T-helper 17 cell (primary cell): ENCODE data around the gene MYD88. TPM values are rescaled to one million over a fixed set of nuclear protein-coding genes. Genes with fewer than 3 reads are reported as not detected.
"Not testable (repeated sequence)": the region's sequence is repeated elsewhere in the genome, so short reads cannot be mapped to it uniquely, and the experiment has no call there.

ENCODE experiments used
- ATAC-seq: fragments of 150-1000 bp; cut with Tn5 transposase; 2 replicates; pipeline ENCODE4 v1.10.0; 2021; ENCODE audit warnings: mild to moderate bottlenecking, moderate library complexity
- DNase-seq, 3 donors: peaks; one replicate each; pipeline versions ENCODE4 v3.0.0 to v3.0.0-alpha.2; 2020 to 2021
- H3K9me3 ChIP-seq: one replicate; pipeline ENCODE4 v1.7.0; 2013; ENCODE audit warnings: low read length, mild to moderate bottlenecking; ENCODE audit not compliant: control insufficient read depth, poor library complexity, severe bottlenecking
- H3K27ac Mint-ChIP-seq: one replicate; pipeline ENCODE4 v1.8.0; 2022; ENCODE audit warnings: mild to moderate bottlenecking, moderate library complexity, mixed read lengths
- H3K27me3 Mint-ChIP-seq: one replicate; pipeline ENCODE4 v1.8.0; 2022; ENCODE audit warnings: mixed read lengths
- H3K36me3 Mint-ChIP-seq: one replicate; pipeline ENCODE4 v1.8.0; 2022; ENCODE audit warnings: low read depth, mixed read lengths
- H3K4me1 Mint-ChIP-seq: one replicate; pipeline ENCODE4 v1.8.0; 2022; ENCODE audit warnings: mild to moderate bottlenecking, mixed read lengths
- H3K4me3 Mint-ChIP-seq: one replicate; pipeline ENCODE4 v1.8.0; 2022; ENCODE audit warnings: mild to moderate bottlenecking, moderate library complexity, mixed read lengths
- total RNA-seq, 4 donors: library from RNA in 2 of 4; stranded (reverse) in 2 of 4; gene quantifications; one replicate each; pipeline ENCODE4 v1.2.3 and lab custom pipeline; 2022 to 2026

The MYD88 gene
- total RNA-seq, 2 donors from 2014 or later: 44.0 to 45.5 TPM

DNA sequence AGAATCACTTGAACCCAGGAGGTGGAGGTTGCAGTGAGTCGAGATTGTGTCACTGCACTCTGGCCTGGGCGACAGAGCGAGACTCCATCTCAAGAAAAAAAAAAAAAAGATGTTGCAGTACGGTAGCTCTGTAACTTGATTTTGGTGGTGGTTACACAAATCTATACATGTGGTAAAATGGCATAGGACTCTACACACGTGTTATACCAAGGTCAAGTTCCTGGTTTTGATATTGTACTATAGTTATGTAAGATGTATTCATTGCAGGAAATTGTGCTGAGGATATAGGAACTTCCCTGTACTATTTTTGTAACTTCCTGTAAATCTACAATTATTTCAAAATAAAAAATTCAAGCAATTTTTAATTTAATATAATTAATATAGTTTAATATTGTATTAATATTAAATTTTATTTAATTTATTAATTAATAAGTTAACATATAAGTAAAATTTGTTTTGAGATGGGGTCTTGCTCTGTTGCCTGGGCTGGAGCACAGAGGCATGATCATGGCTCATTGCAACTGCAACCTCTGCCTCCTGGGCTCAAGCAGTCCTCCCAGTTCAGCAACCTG lies 9.9 kb downstream of the MYD88 start:
- Mint-ChIP-seq H3K36me3 (no peaks in the 10 kb centered on the region), H3K27me3 (no peaks in the 10 kb centered on the region), H3K27ac (no peak overlapping the region), H3K4me3 (no peak overlapping the region), H3K4me1 (peaks cover 17% of the 10 kb centered on the region)
- ATAC-seq (no peak), DNase-seq (no peak)
- H3K9me3 ChIP-seq: no peaks in the 10 kb centered on the region

- DNase-seq: no peak
- no peak for ATAC-seq
- no peak overlapping the region for H3K27ac Mint-ChIP-seq
These were observed 11.2 kb downstream of the MYD88 start for GRCh38 chr3:38149708-38150107.

GRCh38 chr3:38150780-38151528 lies 12.5 kb downstream of the MYD88 start:
- peak overlapping the region; percentile 74 for H3K27ac Mint-ChIP-seq
- H3K36me3 Mint-ChIP-seq: no peaks in the 10 kb centered on the region
- no peaks in the 10 kb centered on the region for H3K9me3 ChIP-seq
- H3K4me3 Mint-ChIP-seq: no peak overlapping the region
- ATAC-seq: no peak
- no peak for DNase-seq
- no peaks in the 10 kb centered on the region for H3K27me3 Mint-ChIP-seq
- H3K4me1 Mint-ChIP-seq: peaks cover 17% of the 10 kb centered on the region

More at GRCh38 chr3:38149708-38150107, 11.2 kb downstream of the MYD88 start:
- Mint-ChIP-seq H3K4me1 (peaks cover 17% of the 10 kb centered on the region), H3K36me3 (no peaks in the 10 kb centered on the region), H3K4me3 (no peak overlapping the region), H3K27me3 (no peaks in the 10 kb centered on the region)
- H3K9me3 ChIP-seq: no peaks in the 10 kb centered on the region

DNA sequence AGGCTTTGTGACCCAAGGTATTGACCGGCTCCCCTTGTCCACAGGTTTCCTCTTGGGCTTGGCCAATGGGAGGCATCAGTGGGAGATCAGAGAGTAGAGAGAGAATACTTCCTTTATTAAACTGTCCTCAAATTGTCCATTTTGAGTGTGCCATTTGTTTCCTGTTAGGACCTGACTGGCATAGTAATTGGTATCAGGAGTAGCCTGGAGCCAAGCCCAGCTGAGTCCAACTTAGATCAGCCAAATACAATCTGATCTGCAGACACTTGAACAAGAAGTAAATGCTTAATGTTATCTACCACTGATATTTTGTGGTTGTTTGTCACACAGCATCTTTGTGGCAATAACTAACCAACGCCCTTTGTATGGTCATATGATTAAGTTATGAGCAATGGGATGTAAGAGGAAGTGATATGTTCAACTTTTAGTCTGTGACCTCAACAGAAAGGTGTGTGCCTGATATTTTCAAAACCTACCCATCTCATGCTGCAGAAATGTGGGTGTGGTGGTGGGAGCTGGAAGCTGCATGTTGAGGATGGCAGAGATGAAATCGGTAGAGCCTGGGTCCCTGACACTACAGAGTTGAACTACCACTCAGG lies 13.3 kb downstream of the MYD88 start:
- ATAC-seq (peak; percentile 91), DNase-seq (no peak)
- Mint-ChIP-seq H3K27ac (peak overlapping the region; percentile 74), H3K4me3 (no peak overlapping the region), H3K36me3 (no peaks in the 10 kb centered on the region), H3K4me1 (peaks cover 17% of the 10 kb centered on the region), H3K27me3 (no peaks in the 10 kb centered on the region)
- H3K9me3 ChIP-seq: no peaks in the 10 kb centered on the region

GRCh38 chr3:38152609-38153008 lies 14.1 kb downstream of the MYD88 start:
- Mint-ChIP-seq H3K4me1 (peaks cover 17% of the 10 kb centered on the region), H3K36me3 (no peaks in the 10 kb centered on the region), H3K4me3 (no peak overlapping the region), H3K27me3 (no peaks in the 10 kb centered on the region), H3K27ac (peak overlapping the region; percentile 74)
- no peak for DNase-seq
- no peaks in the 10 kb centered on the region for H3K9me3 ChIP-seq
- no peak for ATAC-seq

- no peak for ATAC-seq
- no peak for DNase-seq
- Mint-ChIP-seq H3K4me3 (no peak overlapping the region), H3K27ac (no peak overlapping the region), H3K36me3 (no peaks in the 10 kb centered on the region), H3K27me3 (no peaks in the 10 kb centered on the region), H3K4me1 (peaks cover 15% of the 10 kb centered on the region)
- no peaks in the 10 kb centered on the region for H3K9me3 ChIP-seq
These were observed 14.8 kb downstream of the MYD88 start for GRCh38 chr3:38153221-38153620.

GRCh38 chr3:38154033-38154494 lies 15.6 kb downstream of the MYD88 start:
- no peaks in the 10 kb centered on the region for H3K36me3 Mint-ChIP-seq

DNA sequence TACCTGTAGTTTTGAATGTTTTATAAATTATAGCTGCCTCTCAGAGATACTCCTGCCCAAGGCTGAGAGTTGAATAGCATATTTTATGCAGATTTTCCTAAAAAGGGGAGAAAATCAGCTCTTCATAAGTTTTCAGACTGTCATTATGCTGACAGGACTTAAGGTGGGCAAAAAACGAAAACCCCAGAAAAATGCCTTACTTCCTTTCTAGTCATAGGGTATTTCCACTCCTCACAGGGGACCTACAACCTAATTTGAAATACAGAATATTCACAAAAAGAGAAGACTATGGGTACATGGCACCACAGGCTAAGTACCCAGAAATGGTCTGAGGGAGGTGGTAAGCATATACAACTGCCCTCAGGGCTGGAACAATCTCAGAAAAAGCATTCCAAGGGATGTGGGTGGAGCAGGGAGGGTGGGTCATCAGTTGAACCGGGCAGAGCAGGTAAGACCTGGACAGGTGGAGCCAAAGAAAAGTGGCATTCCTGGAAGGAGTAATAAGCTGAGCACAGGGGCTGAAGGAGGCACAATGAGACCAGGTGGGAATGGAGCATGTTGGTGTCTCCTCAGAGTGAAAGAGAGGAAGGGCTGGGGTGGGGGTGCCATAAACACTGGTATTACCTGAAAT lies 16.3 kb downstream of the MYD88 start:
- no peaks in the 10 kb centered on the region for H3K36me3 Mint-ChIP-seq
- DNase-seq (no peak), ATAC-seq (no peak)
- H3K27me3 Mint-ChIP-seq: no peaks in the 10 kb centered on the region
- H3K4me1 Mint-ChIP-seq: peaks cover 18% of the 10 kb centered on the region
- no peak overlapping the region for H3K27ac Mint-ChIP-seq
- no peak overlapping the region for H3K4me3 Mint-ChIP-seq
- H3K9me3 ChIP-seq: no peaks in the 10 kb centered on the region

More at GRCh38 chr3:38154033-38154494, 15.6 kb downstream of the MYD88 start:
- Mint-ChIP-seq H3K27ac (no peak overlapping the region), H3K27me3 (no peaks in the 10 kb centered on the region), H3K4me1 (peaks cover 18% of the 10 kb centered on the region), H3K4me3 (no peak overlapping the region)
- DNase-seq (no peak), ATAC-seq (no peak)
- no peaks in the 10 kb centered on the region for H3K9me3 ChIP-seq

- H3K9me3 ChIP-seq: no peaks in the 10 kb centered on the region
- ATAC-seq (no peak), DNase-seq (no peak)
- Mint-ChIP-seq H3K36me3 (no peaks in the 10 kb centered on the region), H3K27me3 (no peaks in the 10 kb centered on the region), H3K4me3 (no peak overlapping the region), H3K4me1 (peaks cover 15% of the 10 kb centered on the region), H3K27ac (peak overlapping the region; percentile 9)
These were observed 17.4 kb downstream of the MYD88 start for GRCh38 chr3:38155825-38156224.

GRCh38 chr3:38157117-38157516 lies 18.7 kb downstream of the MYD88 start:
- no peaks in the 10 kb centered on the region for H3K36me3 Mint-ChIP-seq
- peaks cover 3% of the 10 kb centered on the region for H3K4me1 Mint-ChIP-seq
- DNase-seq: no peak
- H3K27ac Mint-ChIP-seq: no peak overlapping the region
- no peak overlapping the region for H3K4me3 Mint-ChIP-seq
- no peaks in the 10 kb centered on the region for H3K9me3 ChIP-seq
- no peak for ATAC-seq
- no peaks in the 10 kb centered on the region for H3K27me3 Mint-ChIP-seq

DNA sequence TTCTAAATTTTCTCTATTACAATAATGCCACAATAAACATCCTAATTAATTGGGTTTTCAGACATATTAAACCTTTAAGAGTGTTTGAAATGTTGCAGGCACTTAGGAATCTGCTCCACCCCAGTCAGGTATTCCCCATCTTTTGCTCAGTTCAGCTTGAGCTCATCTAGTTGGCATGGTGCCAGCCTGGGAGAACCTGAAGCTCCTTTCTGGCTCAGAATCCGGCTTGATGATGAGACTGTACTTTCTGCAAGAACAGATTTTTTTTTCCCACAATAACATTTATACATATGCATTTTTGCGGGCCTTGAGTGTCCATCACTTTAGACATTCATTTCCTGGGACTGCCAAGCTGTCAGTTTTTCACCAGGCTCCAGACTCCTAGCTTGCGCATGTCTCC lies 19.1 kb downstream of the MYD88 start:
- no peak for ATAC-seq

DNA sequence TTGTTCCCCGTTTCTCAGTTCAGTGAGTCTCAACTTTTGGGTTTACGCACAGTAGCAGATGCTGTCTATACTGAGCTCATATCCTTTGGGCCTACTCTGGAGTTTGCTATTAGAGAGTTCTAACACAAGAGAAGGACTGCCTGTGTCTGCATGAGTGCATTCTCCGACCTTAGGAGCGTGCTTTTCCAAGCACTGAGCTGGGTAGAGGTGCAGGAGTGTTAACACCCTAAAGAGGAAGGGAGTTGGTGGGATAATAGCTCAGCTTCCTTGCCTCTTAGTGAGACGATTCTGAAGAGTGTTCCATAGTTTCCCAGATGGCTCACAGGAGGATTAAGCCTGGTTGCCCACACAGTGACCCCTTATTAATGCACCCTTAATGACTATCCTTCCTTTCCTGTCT lies 20.0 kb downstream of the MYD88 start:
- DNase-seq: no peak
- Mint-ChIP-seq H3K27ac (no peak overlapping the region), H3K4me3 (no peak overlapping the region), H3K36me3 (no peaks in the 10 kb centered on the region), H3K4me1 (peaks cover 3% of the 10 kb centered on the region), H3K27me3 (no peaks in the 10 kb centered on the region)
- H3K9me3 ChIP-seq: no peaks in the 10 kb centered on the region
- ATAC-seq: no peak

More for the DNA sequence above, 19.1 kb downstream of the MYD88 start:
- H3K27ac Mint-ChIP-seq: no peak overlapping the region
- no peaks in the 10 kb centered on the region for H3K27me3 Mint-ChIP-seq
- no peak for DNase-seq
- H3K9me3 ChIP-seq: no peaks in the 10 kb centered on the region
- no peaks in the 10 kb centered on the region for H3K36me3 Mint-ChIP-seq
- no peak overlapping the region for H3K4me3 Mint-ChIP-seq
- peaks cover 3% of the 10 kb centered on the region for H3K4me1 Mint-ChIP-seq

GRCh38 chr3:38160704-38161103 lies 22.2 kb downstream of the MYD88 start:
- not testable (repeated sequence) for H3K4me1 Mint-ChIP-seq, H3K36me3 Mint-ChIP-seq, ATAC-seq, H3K27ac Mint-ChIP-seq, H3K4me3 Mint-ChIP-seq, H3K9me3 ChIP-seq, H3K27me3 Mint-ChIP-seq, DNase-seq
